ENCODE measurements around the gene RALGAPA2. TPM values are rescaled to one million over a fixed set of nuclear protein-coding genes. Genes with fewer than 3 reads are reported as not detected.

Gene RALGAPA2
- total and polyA plus RNA-seq, 2 donors (not counting 1 experiment from before 2014, with no cell fraction given): 1.2 to 7.6 TPM

DNA sequence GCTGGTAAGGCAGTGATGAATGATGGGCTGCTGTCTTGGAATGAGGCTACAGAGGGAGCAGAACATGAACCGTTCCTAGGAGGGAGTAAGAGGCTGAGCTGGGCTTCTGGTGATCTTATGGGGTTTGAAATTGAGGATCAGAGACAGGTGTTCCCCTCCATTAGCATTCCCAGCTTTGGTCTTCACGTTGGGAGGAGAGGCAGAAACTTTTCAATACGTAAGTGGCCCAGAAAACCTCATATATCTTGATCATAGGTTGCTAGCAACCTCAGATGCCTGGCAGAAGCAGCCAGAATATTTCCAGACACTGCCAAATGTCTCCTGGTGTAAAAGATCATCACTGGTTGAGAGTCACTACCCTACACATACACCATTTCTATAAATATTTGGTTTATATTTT lies 177.4 kb downstream of the RALGAPA2 start:
- H3K79me2 ChIP-seq (ENCODE audit: control insufficient read depth, insufficient read depth, low read length): no peaks in the 10 kb centered on the region
- no peaks in the 10 kb centered on the region for H3K36me3 ChIP-seq (ENCODE audit: control insufficient read depth, insufficient read depth, low read length)
- H3K9me3 ChIP-seq (ENCODE audit: control insufficient read depth, insufficient read depth, low read depth, low read length): no peaks in the 10 kb centered on the region
- no peak overlapping the region for H2AFZ ChIP-seq (ENCODE audit: low read length)
- H3K4me3 ChIP-seq (replicated peaks in 1 of 4; ENCODE audit: control extremely low read depth in 1 of 4, insufficient read depth in 1 of 4, low read depth in 3 of 4, low read length in 4 of 4): no peak overlapping the region
- no peaks in the 10 kb centered on the region for H4K20me1 ChIP-seq (ENCODE audit: control insufficient read depth, extremely low read depth, insufficient read depth, low read length)
- H3K4me1 ChIP-seq (ENCODE audit: control insufficient read depth, extremely low read depth, insufficient read depth, low read length): no peaks in the 10 kb centered on the region
- no peak for DNase-seq (ENCODE audit: low read depth in 2 of 2)
- no peak overlapping the region for H3K9ac ChIP-seq (ENCODE audit: insufficient read depth, low read length)
- H3K4me2 ChIP-seq (ENCODE audit: extremely low read depth, insufficient read depth, low read length): no peak overlapping the region
- TF ChIP-seq EZH2 (IDR thresholded peaks at IDR 0.05; ENCODE audit: low read length, missing control alignments): no peak
- TF ChIP-seq, protein P1, sequence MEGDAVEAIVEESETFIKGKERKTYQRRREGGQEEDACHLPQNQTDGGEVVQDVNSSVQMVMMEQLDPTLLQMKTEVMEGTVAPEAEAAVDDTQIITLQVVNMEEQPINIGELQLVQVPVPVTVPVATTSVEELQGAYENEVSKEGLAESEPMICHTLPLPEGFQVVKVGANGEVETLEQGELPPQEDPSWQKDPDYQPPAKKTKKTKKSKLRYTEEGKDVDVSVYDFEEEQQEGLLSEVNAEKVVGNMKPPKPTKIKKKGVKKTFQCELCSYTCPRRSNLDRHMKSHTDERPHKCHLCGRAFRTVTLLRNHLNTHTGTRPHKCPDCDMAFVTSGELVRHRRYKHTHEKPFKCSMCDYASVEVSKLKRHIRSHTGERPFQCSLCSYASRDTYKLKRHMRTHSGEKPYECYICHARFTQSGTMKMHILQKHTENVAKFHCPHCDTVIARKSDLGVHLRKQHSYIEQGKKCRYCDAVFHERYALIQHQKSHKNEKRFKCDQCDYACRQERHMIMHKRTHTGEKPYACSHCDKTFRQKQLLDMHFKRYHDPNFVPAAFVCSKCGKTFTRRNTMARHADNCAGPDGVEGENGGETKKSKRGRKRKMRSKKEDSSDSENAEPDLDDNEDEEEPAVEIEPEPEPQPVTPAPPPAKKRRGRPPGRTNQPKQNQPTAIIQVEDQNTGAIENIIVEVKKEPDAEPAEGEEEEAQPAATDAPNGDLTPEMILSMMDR (conservative IDR thresholded peaks at IDR 0.05 in 1 of 2, IDR thresholded peaks at IDR 0.05 in 1 of 2; ENCODE audit: low read depth in 1 of 2, low read length in 2 of 2): no peak
- no peak overlapping the region for H3K27ac ChIP-seq (ENCODE audit: insufficient read depth, low read length)
- H3K27me3 ChIP-seq (ENCODE audit: control insufficient read depth, insufficient read depth, low read length): no peaks in the 10 kb centered on the region

DNA sequence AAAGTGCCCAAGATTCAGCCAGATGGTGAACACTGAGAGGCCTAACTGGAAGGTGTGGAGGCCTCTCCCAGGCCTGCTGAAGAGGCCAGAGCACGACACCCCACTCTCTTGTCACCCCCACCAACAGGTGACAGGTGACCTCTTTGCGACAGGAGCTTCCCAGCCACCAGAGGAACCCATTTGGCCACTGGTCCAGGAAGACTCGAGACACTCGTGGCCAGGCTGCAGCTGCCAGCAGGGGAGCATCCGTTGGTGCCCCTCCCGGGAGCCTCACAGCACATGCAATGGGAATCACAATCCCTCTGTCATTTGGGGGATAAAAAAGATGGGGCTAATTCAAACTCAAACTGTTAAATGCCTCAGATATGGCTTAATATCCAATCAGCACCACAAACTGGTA lies 181.2 kb downstream of the RALGAPA2 start:
- H3K36me3 ChIP-seq (ENCODE audit: control insufficient read depth, insufficient read depth, low read length): no peaks in the 10 kb centered on the region
- H3K4me2 ChIP-seq (ENCODE audit: extremely low read depth, insufficient read depth, low read length): no peak overlapping the region
- H3K27ac ChIP-seq (ENCODE audit: insufficient read depth, low read length): no peak overlapping the region
- H3K9me3 ChIP-seq (ENCODE audit: control insufficient read depth, insufficient read depth, low read depth, low read length): no peaks in the 10 kb centered on the region
- TF ChIP-seq, protein P1 (conservative IDR thresholded peaks at IDR 0.05 in 1 of 2, IDR thresholded peaks at IDR 0.05 in 1 of 2; ENCODE audit: low read depth in 1 of 2, low read length in 2 of 2): no peak
- TF ChIP-seq EZH2 (IDR thresholded peaks at IDR 0.05; ENCODE audit: low read length, missing control alignments): no peak
- H3K79me2 ChIP-seq (ENCODE audit: control insufficient read depth, insufficient read depth, low read length): no peaks in the 10 kb centered on the region
- no peak overlapping the region for H3K9ac ChIP-seq (ENCODE audit: insufficient read depth, low read length)
- no peak overlapping the region for H3K4me3 ChIP-seq (replicated peaks in 1 of 4; ENCODE audit: control extremely low read depth in 1 of 4, insufficient read depth in 1 of 4, low read depth in 3 of 4, low read length in 4 of 4)
- H3K4me1 ChIP-seq (ENCODE audit: control insufficient read depth, extremely low read depth, insufficient read depth, low read length): no peaks in the 10 kb centered on the region
- H2AFZ ChIP-seq (ENCODE audit: low read length): no peak overlapping the region
- no peak for DNase-seq (ENCODE audit: low read depth in 2 of 2)
- no peaks in the 10 kb centered on the region for H4K20me1 ChIP-seq (ENCODE audit: control insufficient read depth, extremely low read depth, insufficient read depth, low read length)
- H3K27me3 ChIP-seq (ENCODE audit: control insufficient read depth, insufficient read depth, low read length): no peaks in the 10 kb centered on the region

DNA sequence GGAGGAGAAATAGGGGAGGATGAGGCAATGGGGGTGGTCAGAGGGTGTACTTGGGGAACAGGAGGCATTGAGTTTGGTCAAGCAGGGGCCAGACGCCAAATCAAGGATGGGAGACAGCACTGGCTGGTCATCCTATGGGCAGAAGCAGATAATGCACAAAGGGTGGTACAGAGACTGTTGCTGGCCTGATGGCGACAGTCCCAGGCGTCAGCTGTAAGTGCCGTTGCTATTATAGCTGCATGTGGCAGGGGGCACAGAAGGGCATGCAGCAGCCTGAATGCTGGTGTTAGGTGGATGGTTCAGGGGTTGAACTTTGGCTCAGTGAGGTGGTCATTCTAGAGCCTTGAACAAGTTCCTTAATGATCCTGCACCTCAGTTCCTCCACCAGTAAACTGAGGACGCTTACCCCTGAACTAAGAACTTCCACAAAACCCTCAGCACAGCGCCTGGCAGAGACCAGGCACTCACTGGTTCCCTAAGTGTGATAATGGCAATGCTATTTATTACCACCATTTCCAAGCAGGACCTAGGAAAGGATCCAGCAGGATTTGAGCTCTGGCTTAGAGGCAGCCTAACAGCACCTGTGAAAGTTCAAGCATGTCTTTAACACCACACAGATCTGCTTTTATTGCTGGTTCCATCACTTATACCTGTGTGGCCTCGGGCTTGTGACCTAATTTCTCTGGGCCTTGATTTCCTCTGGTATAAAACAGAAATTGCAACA lies 181.9 kb downstream of the RALGAPA2 start:
- H3K4me3 ChIP-seq (replicated peaks in 1 of 4; ENCODE audit: control extremely low read depth in 1 of 4, insufficient read depth in 1 of 4, low read depth in 3 of 4, low read length in 4 of 4): no peak overlapping the region
- TF ChIP-seq, protein P1 (conservative IDR thresholded peaks at IDR 0.05 in 1 of 2, IDR thresholded peaks at IDR 0.05 in 1 of 2; ENCODE audit: low read depth in 1 of 2, low read length in 2 of 2): no peak
- no peak for TF ChIP-seq EZH2 (IDR thresholded peaks at IDR 0.05; ENCODE audit: low read length, missing control alignments)

More for the DNA sequence above, 181.9 kb downstream of the RALGAPA2 start:
- Histone ChIP-seq H4K20me1 (ENCODE audit: control insufficient read depth, extremely low read depth, insufficient read depth, low read length) (no peaks in the 10 kb centered on the region), H3K9me3 (ENCODE audit: control insufficient read depth, insufficient read depth, low read depth, low read length) (no peaks in the 10 kb centered on the region), H3K36me3 (ENCODE audit: control insufficient read depth, insufficient read depth, low read length) (no peaks in the 10 kb centered on the region), H3K27me3 (ENCODE audit: control insufficient read depth, insufficient read depth, low read length) (no peaks in the 10 kb centered on the region), H3K4me2 (ENCODE audit: extremely low read depth, insufficient read depth, low read length) (no peak overlapping the region), H3K27ac (ENCODE audit: insufficient read depth, low read length) (no peak overlapping the region), H2AFZ (ENCODE audit: low read length) (no peak overlapping the region), H3K9ac (ENCODE audit: insufficient read depth, low read length) (no peak overlapping the region), H3K79me2 (ENCODE audit: control insufficient read depth, insufficient read depth, low read length) (no peaks in the 10 kb centered on the region), H3K4me1 (ENCODE audit: control insufficient read depth, extremely low read depth, insufficient read depth, low read length) (no peaks in the 10 kb centered on the region)
- DNase-seq (ENCODE audit: low read depth in 2 of 2): no peak
